MM.1S (cell line): ENCODE results near the gene TNFRSF8.

ENCODE experiments used
- DNase-seq: peaks from one replicate; pipeline ENCODE4 v3.0.0-alpha.2; 2015
- H2AFZ ChIP-seq: fragments of 300-600 bp; sonication (generic); 2 replicates; pipeline ENCODE4 v1.6.0; 2016; ENCODE audit warnings: antibody characterized with exemption, low read length
- H3F3A ChIP-seq: fragments of 300-600 bp; sonication (generic); 2 replicates; pipeline ENCODE4 v1.6.1; 2016; ENCODE audit warnings: mild to moderate bottlenecking, antibody characterized with exemption, low read length, moderate library complexity, mixed read lengths; ENCODE audit not compliant: insufficient read depth
- H3K27ac ChIP-seq: fragments of 300-600 bp; sonication (generic); 2 replicates; pipeline ENCODE4 v1.5.1; 2016; ENCODE audit warnings: mild to moderate bottlenecking, low read length
- H3K27me3 ChIP-seq: fragments of 300-600 bp; sonication (generic); replicated peaks from 2 replicates; pipeline ENCODE4 v1.6.0; 2016; ENCODE audit warnings: low read length; ENCODE audit not compliant: insufficient read depth
- H3K36me3 ChIP-seq: fragments of 300-600 bp; sonication (generic); replicated peaks from 2 replicates; pipeline ENCODE4 v1.6.1; 2016; ENCODE audit warnings: mild to moderate bottlenecking, low read length, mixed read lengths; ENCODE audit not compliant: insufficient read depth
- H3K4me1 ChIP-seq: fragments of 300-600 bp; sonication (generic); 2 replicates; pipeline ENCODE4 v1.6.1; 2016; ENCODE audit warnings: low read length, mixed read lengths
- H3K4me2 ChIP-seq: fragments of 300-600 bp; sonication (generic); 2 replicates; pipeline ENCODE4 v1.6.0; 2016; ENCODE audit warnings: low read depth, low read length
- H3K4me3 ChIP-seq: fragments of 300-600 bp; sonication (generic); 2 replicates; pipeline ENCODE4 v1.5.1; 2016; ENCODE audit warnings: low read length, mixed read lengths
- H3K79me2 ChIP-seq: fragments of 300-600 bp; sonication (generic); 2 replicates; pipeline ENCODE4 v1.6.1; 2016; ENCODE audit warnings: mixed run types, low read length, mixed read lengths
- H3K9ac ChIP-seq: fragments of 300-600 bp; sonication (generic); 2 replicates; pipeline ENCODE4 v1.6.1; 2016; ENCODE audit warnings: low read length, mixed read lengths
- H3K9me2 ChIP-seq: fragments of 300-600 bp; sonication (generic); replicated peaks from 2 replicates; pipeline ENCODE4 v1.6.1; 2016; ENCODE audit warnings: mild to moderate bottlenecking, low read length, mixed read lengths; ENCODE audit not compliant: insufficient read depth
- H3K9me3 ChIP-seq: fragments of 300-600 bp; sonication (generic); replicated peaks from 2 replicates; pipeline ENCODE4 v1.6.1; 2016; ENCODE audit warnings: mild to moderate bottlenecking, low read length, mixed read lengths; ENCODE audit not compliant: insufficient read depth
- H4K20me1 ChIP-seq: fragments of 300-600 bp; sonication (generic); 2 replicates; pipeline ENCODE4 v1.6.1; 2016; ENCODE audit warnings: mild to moderate bottlenecking, low read length, moderate library complexity, mixed read lengths; ENCODE audit not compliant: insufficient read depth
- EZH2 ChIP-seq: fragments of 300-600 bp; sonication (generic); optimal IDR thresholded peaks from 2 replicates; pipeline ENCODE3; 2017; ENCODE audit warnings: low read depth, mild to moderate bottlenecking, antibody characterized with exemption, low read length, mixed read lengths
- EZH2phosphoT487 ChIP-seq: fragments of 300-600 bp; sonication (generic); IDR thresholded peaks from 2 replicates; pipeline ENCODE4 v1.6.1; 2018; ENCODE audit warnings: antibody characterized with exemption, low read length
- TF ChIP-seq, protein P1 (sequence below): fragments of 300-600 bp; sonication (generic); IDR thresholded peaks from 2 replicates; pipeline ENCODE4 v1.5.1; 2016; ENCODE audit warnings: antibody characterized with exemption, low read length, mixed read lengths

The TNFRSF8 gene

DNA sequence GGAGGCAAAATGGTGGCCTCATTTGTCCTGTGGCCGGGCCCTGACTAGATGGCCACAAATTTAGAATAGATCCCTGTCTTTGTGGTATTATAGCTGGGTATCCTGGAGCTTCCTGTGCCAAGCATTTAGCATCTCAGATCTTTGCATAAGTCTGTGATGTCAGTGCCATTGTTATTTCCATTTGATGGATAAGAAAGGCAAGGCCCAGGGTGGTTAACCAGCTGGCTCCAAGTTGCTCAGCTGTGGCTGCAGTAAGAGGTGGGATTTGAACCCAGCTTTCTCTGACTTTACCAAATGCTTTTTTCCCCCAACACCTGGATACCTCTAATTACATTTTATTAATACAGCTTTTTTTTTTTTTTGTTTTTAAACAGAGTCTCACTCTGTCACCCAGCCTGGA is 11.7 kb upstream of the TNFRSF8 start:
- Histone ChIP-seq H4K20me1 (no peaks in the 10 kb centered on the region), H3K9ac (peak overlapping the region; percentile 73), H3K9me3 (no peaks in the 10 kb centered on the region), H2AFZ (peak overlapping the region; percentile 60; the same call in 1 of the 2 replicates), H3K4me1 (peaks cover 46% of the 10 kb centered on the region), H3K9me2 (no peaks in the 10 kb centered on the region), H3K4me2 (peak overlapping the region; percentile 80; the same call in 1 of the 2 replicates), H3K79me2 (no peaks in the 10 kb centered on the region), H3K36me3 (no peaks in the 10 kb centered on the region), H3F3A (peaks cover 38% of the 10 kb centered on the region), H3K27ac (peak overlapping the region; percentile 91), H3K4me3 (no peak overlapping the region), H3K27me3 (no peaks in the 10 kb centered on the region)
- TF ChIP-seq EZH2: no peak
- no peak for TF ChIP-seq EZH2phosphoT487
- TF ChIP-seq, protein P1, sequence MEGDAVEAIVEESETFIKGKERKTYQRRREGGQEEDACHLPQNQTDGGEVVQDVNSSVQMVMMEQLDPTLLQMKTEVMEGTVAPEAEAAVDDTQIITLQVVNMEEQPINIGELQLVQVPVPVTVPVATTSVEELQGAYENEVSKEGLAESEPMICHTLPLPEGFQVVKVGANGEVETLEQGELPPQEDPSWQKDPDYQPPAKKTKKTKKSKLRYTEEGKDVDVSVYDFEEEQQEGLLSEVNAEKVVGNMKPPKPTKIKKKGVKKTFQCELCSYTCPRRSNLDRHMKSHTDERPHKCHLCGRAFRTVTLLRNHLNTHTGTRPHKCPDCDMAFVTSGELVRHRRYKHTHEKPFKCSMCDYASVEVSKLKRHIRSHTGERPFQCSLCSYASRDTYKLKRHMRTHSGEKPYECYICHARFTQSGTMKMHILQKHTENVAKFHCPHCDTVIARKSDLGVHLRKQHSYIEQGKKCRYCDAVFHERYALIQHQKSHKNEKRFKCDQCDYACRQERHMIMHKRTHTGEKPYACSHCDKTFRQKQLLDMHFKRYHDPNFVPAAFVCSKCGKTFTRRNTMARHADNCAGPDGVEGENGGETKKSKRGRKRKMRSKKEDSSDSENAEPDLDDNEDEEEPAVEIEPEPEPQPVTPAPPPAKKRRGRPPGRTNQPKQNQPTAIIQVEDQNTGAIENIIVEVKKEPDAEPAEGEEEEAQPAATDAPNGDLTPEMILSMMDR: no peak
- DNase-seq: peak; percentile 31

DNA sequence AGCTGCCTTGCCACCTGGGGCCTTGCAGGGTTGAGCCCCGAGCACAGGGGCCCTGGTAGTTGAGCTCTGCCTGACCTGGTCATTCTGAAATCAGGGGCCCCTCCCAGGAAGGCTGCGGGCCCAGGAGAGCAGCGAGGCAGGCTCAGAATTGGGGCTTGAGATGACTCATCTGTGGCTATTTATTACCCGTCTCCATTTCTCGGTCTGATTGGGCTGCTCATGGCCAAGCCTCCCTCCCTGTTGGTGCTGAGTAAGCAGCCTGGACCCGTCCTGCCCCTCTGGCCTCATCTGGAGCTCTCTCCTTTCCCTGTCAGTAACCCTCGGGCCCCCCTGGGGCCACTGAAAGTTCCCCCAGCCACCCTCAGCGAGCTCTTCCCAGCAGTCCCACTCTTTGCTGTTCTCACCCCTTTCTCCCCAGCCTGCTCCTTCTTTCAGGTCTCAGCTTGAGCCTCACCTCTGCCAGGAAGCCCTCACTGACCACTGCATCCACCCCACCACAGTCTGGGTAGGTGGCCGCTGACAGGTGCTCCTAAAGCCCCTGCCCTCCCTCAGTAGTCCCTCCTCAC is 11.0 kb upstream of the TNFRSF8 start:
- H3F3A ChIP-seq: peaks cover 31% of the 10 kb centered on the region
- DNase-seq: peak; percentile 94
- H2AFZ ChIP-seq: peak overlapping the region; percentile 69
- no peaks in the 10 kb centered on the region for H3K9me2 ChIP-seq
- TF ChIP-seq, protein P1: no peak
- TF ChIP-seq EZH2phosphoT487: no peak
- no peak for TF ChIP-seq EZH2
- no peaks in the 10 kb centered on the region for H3K9me3 ChIP-seq
- H3K4me3 ChIP-seq: peak overlapping the region; percentile 30; the same call in 1 of the 2 replicates
- peaks cover 39% of the 10 kb centered on the region for H3K4me1 ChIP-seq
- H3K27ac ChIP-seq: peak overlapping the region; percentile 91
- no peaks in the 10 kb centered on the region for H3K79me2 ChIP-seq
- H3K36me3 ChIP-seq: no peaks in the 10 kb centered on the region
- H3K4me2 ChIP-seq: peak overlapping the region; percentile 80
- H3K27me3 ChIP-seq: no peaks in the 10 kb centered on the region
- peak overlapping the region; percentile 73 for H3K9ac ChIP-seq
- no peaks in the 10 kb centered on the region for H4K20me1 ChIP-seq

DNA sequence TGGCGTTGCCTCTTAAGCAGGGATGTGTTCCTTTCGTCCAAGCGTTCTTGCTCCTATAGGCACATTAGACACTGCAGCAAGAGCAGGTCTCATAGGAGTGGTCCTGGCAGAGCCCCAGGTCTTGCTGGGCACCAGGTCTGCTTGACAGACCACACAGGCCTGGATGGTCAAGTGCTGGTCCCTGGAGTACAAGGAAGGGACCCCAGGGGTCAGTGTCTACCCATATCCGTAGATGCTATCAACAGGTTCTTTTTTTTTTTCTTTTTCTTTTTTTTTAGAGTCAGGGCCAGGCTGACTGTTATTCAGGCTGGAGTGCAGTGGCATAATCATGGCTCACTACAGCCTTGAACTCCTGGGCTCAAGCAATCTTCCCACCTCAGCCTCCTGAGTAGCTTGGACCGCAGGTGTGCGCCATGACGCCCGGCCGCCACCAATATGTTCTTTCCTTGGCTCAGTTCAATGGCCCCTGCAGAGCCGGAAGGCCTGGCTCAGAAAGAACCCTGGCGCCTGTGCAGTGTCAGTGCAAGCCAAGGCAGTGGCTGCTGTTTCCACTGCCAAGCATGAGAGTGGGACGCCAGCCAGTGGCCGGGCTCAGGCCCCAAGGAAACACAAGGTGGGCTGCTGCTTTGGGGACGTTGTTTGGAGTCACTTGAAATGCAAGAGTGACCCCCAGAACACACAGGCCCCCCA is 10.0 kb upstream of the TNFRSF8 start:
- Histone ChIP-seq H3K4me2 (no peak overlapping the region), H3K79me2 (no peaks in the 10 kb centered on the region), H3K9me2 (no peaks in the 10 kb centered on the region), H3K36me3 (no peaks in the 10 kb centered on the region), H3K27me3 (no peaks in the 10 kb centered on the region), H3K4me1 (peaks cover 32% of the 10 kb centered on the region), H3K4me3 (no peak overlapping the region), H3F3A (peaks cover 22% of the 10 kb centered on the region), H3K9ac (peak overlapping the region; percentile 73; the same call in 1 of the 2 replicates), H3K27ac (no peak overlapping the region; the same call in 1 of the 2 replicates), H3K9me3 (no peaks in the 10 kb centered on the region), H4K20me1 (no peaks in the 10 kb centered on the region), H2AFZ (no peak overlapping the region)
- TF ChIP-seq EZH2phosphoT487 (no peak), EZH2 (no peak)
- TF ChIP-seq, protein P1: no peak
- no peak for DNase-seq
